ENCODE measurements around the gene TMEM53.

Gene TMEM53

GRCh38 chr1:44714944-44715571 lies 40.8 kb upstream of the TMEM53 start:
- POLR2A ChIA-PET: no interaction called here
- peak; percentile 71 for TF ChIP-seq ZBTB17 (tag by site-specific recombination; IDR thresholded peaks at IDR 0.05)
- 0 out of 2 replicates have a peak, but pooled peaks have one; percentile 65 for TF ChIP-seq SCRT2 (tag by site-specific recombination; IDR thresholded peaks at IDR 0.05)
- peak; percentile 76 for TF ChIP-seq CTCF (tag by site-specific recombination; IDR thresholded peaks at IDR 0.05)
- TF ChIP-seq ZNF664 (tag by site-specific recombination; IDR thresholded peaks at IDR 0.05): no peak
- TF ChIP-seq ZNF654 (tag by site-specific recombination; IDR thresholded peaks at IDR 0.05; ENCODE audit: low read depth): peak; percentile 86
- peak; percentile 9; the same call in 1 of the 2 replicates for TF ChIP-seq ZNF335 (tag by site-specific recombination; conservative IDR thresholded peaks at IDR 0.05)
- TF ChIP-seq ZNF837 (tag by site-specific recombination; IDR thresholded peaks at IDR 0.05): no peak
- no peak for TF ChIP-seq ZNF394 (tag by site-specific recombination; IDR thresholded peaks at IDR 0.05; ENCODE audit: borderline replicate concordance)
- TF ChIP-seq ZNF600 (tag by site-specific recombination; IDR thresholded peaks at IDR 0.05): 0 out of 2 replicates have a peak, but pooled peaks have one; percentile 12
- 0 out of 2 replicates have a peak, but pooled peaks have one; percentile 27 for TF ChIP-seq ZNF660 (tag by site-specific recombination; IDR thresholded peaks at IDR 0.05)
- H3K9me3 ChIP-seq (ENCODE audit: control insufficient read depth, insufficient read depth, low read depth, low read length): no peaks in the 10 kb centered on the region
- no peak overlapping the region for H3K4me3 ChIP-seq (ENCODE audit: low read depth, low read length)
- H3K27ac ChIP-seq (ENCODE audit: extremely low read depth, low read depth, low read length): no peak overlapping the region
- no peaks in the 10 kb centered on the region for H3K36me3 ChIP-seq (ENCODE audit: control insufficient read depth in 2 of 2, insufficient read depth in 1 of 2, low read length in 2 of 2)
- H3K4me1 ChIP-seq (ENCODE audit: control insufficient read depth, insufficient read depth, low read length): no peaks in the 10 kb centered on the region
- CTCF ChIA-PET: interaction anchor here (0.6 to 9.1 kb wide), 11 partner anchors 9 to 974 kb away, joined by 3 to 87 read pairs (median 3); partner anchors contain the start of gene RNU5D-1

GRCh38 chr1:44714532-44714931 lies 40.3 kb upstream of the TMEM53 start:
- no peaks in the 10 kb centered on the region for H3K4me1 ChIP-seq (ENCODE audit: control insufficient read depth, insufficient read depth, low read length)
- ChIA-PET POLR2A (no interaction called here), CTCF (interaction anchor here (0.6 to 9.1 kb wide), 11 partner anchors 8 to 1483 kb away, joined by 3 to 87 read pairs (median 3); partner anchors contain the start of gene RNU5D-1)
- no peak overlapping the region for H3K4me3 ChIP-seq (ENCODE audit: low read depth, low read length)
- H3K27ac ChIP-seq (ENCODE audit: extremely low read depth, low read depth, low read length): no peak overlapping the region
- no peak for TF ChIP-seq WT1 (tag by site-specific recombination; IDR thresholded peaks at IDR 0.05)
- TF ChIP-seq ZNF518A (tag by site-specific recombination; conservative IDR thresholded peaks at IDR 0.05; ENCODE audit: low read depth): no peak
- TF ChIP-seq ZNF335 (tag by site-specific recombination; conservative IDR thresholded peaks at IDR 0.05): peak; percentile 30; the same call in 1 of the 2 replicates
- H3K9me3 ChIP-seq (ENCODE audit: control insufficient read depth, insufficient read depth, low read depth, low read length): no peaks in the 10 kb centered on the region
- H3K36me3 ChIP-seq (ENCODE audit: control insufficient read depth in 2 of 2, insufficient read depth in 1 of 2, low read length in 2 of 2): no peaks in the 10 kb centered on the region

- ChIA-PET POLR2A (interaction anchor here (0.7 to 1.5 kb wide), 5 partner anchors 8 to 80 kb away, joined by 3 to 4 read pairs (median 4); partner anchors contain the start of gene RPS8), CTCF (interaction anchor here (0.6 to 1.6 kb wide), 5 partner anchors 15 to 959 kb away, joined by 3 to 8 read pairs (median 3); no protein-coding TSS in a partner anchor)
- Histone ChIP-seq H3K4me3 (ENCODE audit: low read depth, low read length) (no peak overlapping the region), H3K9me3 (ENCODE audit: control insufficient read depth, insufficient read depth, low read depth, low read length) (no peaks in the 10 kb centered on the region), H3K36me3 (ENCODE audit: control insufficient read depth in 2 of 2, insufficient read depth in 1 of 2, low read length in 2 of 2) (no peaks in the 10 kb centered on the region), H3K27ac (ENCODE audit: extremely low read depth, low read depth, low read length) (no peak overlapping the region), H3K4me1 (ENCODE audit: control insufficient read depth, insufficient read depth, low read length) (no peaks in the 10 kb centered on the region)
- TF ChIP-seq PBX3 (CRISPR knock-in tag; IDR thresholded peaks at IDR 0.05) (no peak), ZNF514 (tag by site-specific recombination; IDR thresholded peaks at IDR 0.05) (no peak), TCF7L2 (IDR thresholded peaks at IDR 0.05; ENCODE audit: borderline replicate concordance, low read depth, low read length) (no peak), SP7 (tag by site-specific recombination; IDR thresholded peaks at IDR 0.05) (0 out of 2 replicates have a peak, but pooled peaks have one; percentile 20), ZNF843 (tag by site-specific recombination; IDR thresholded peaks at IDR 0.05) (no peak), ZBTB10 (tag by site-specific recombination; IDR thresholded peaks at IDR 0.05) (no peak), ZNF510 (tag by site-specific recombination; IDR thresholded peaks at IDR 0.05; ENCODE audit: insufficient replicate concordance) (no peak), ZNF169 (tag by site-specific recombination; IDR thresholded peaks at IDR 0.05) (no peak)
These were observed 39.1 kb upstream of the TMEM53 start for GRCh38 chr1:44713321-44713781.

Measured in HEK293 (cell line).